Loucy (cell line): ENCODE results near the gene PHKB.

Experiments
- H2AFZ ChIP-seq: fragments of 200-600 bp; sonication (generic); 2 replicates; pipeline ENCODE4 v1.6.0; 2016; ENCODE audit warnings: antibody characterized with exemption, mild to moderate bottlenecking, low read length, moderate library complexity
- H3F3A ChIP-seq: fragments of 200-600 bp; 2 replicates; pipeline ENCODE4 v1.6.0; 2016; ENCODE audit warnings: antibody characterized with exemption, low read depth, mild to moderate bottlenecking
- H3K27me3 ChIP-seq: fragments of 200-600 bp; sonication (generic); 2 replicates; pipeline ENCODE4 v1.6.1; 2014; ENCODE audit warnings: low read length, mild to moderate bottlenecking; ENCODE audit not compliant: insufficient read depth, poor library complexity, severe bottlenecking
- H3K36me3 ChIP-seq: fragments of 200-600 bp; sonication (generic); 2 replicates; pipeline ENCODE4 v1.6.1; 2016; ENCODE audit warnings: low read length; ENCODE audit not compliant: insufficient read depth
- H3K4me1 ChIP-seq: fragments of 200-600 bp; sonication (generic); 2 replicates; pipeline ENCODE4 v1.5.1; 2014; ENCODE audit warnings: low read length, mild to moderate bottlenecking; ENCODE audit not compliant: insufficient read depth, poor library complexity, severe bottlenecking
- H3K4me2 ChIP-seq: fragments of 200-600 bp; sonication (generic); 2 replicates; pipeline ENCODE4 v1.6.0; 2014; ENCODE audit warnings: antibody characterized with exemption, low read length, low read depth, mild to moderate bottlenecking; ENCODE audit not compliant: poor library complexity, severe bottlenecking
- H3K4me3 ChIP-seq: fragments of 200-600 bp; sonication (generic); 2 replicates; pipeline ENCODE4 v1.5.1; 2014; ENCODE audit warnings: low read length, mild to moderate bottlenecking, mixed read lengths; ENCODE audit not compliant: poor library complexity, severe bottlenecking
- H3K79me2 ChIP-seq: fragments of 200-600 bp; sonication (generic); 2 replicates; pipeline ENCODE4 v1.6.1; 2014; ENCODE audit warnings: low read length; ENCODE audit not compliant: insufficient read depth
- H3K9ac ChIP-seq: fragments of 200-600 bp; sonication (generic); 2 replicates; pipeline ENCODE4 v1.6.0; 2014; ENCODE audit warnings: mild to moderate bottlenecking, low read depth, low read length, moderate library complexity; ENCODE audit not compliant: poor library complexity, severe bottlenecking
- H3K9me2 ChIP-seq: fragments of 200-600 bp; sonication (generic); replicated peaks from 2 replicates; pipeline ENCODE4 v1.6.1; 2016; ENCODE audit warnings: low read depth, low read length, mixed read lengths
- H3K9me3 ChIP-seq: fragments of 200-600 bp; sonication (generic); 2 replicates; pipeline ENCODE4 v1.6.1; 2014; ENCODE audit warnings: mild to moderate bottlenecking, antibody characterized with exemption, low read length, low read depth; ENCODE audit not compliant: insufficient read depth
- H4K20me1 ChIP-seq: fragments of 200-600 bp; sonication (generic); 2 replicates; pipeline ENCODE4 v1.6.0; 2014; ENCODE audit warnings: antibody characterized with exemption, low read length, mild to moderate bottlenecking; ENCODE audit not compliant: insufficient read depth, poor library complexity, severe bottlenecking
- CTCF ChIP-seq: fragments of 200-600 bp; sonication (generic); conservative IDR thresholded peaks from 2 replicates; pipeline ENCODE4 v1.5.1; 2014; ENCODE audit warnings: mild to moderate bottlenecking, antibody characterized with exemption, low read length
- EZH2phosphoT487 ChIP-seq: fragments of 200-600 bp; IDR thresholded peaks from 2 replicates; pipeline ENCODE4 v1.6.1; 2018; ENCODE audit warnings: antibody characterized with exemption, mild to moderate bottlenecking, moderate library complexity, borderline replicate concordance

Gene PHKB

DNA sequence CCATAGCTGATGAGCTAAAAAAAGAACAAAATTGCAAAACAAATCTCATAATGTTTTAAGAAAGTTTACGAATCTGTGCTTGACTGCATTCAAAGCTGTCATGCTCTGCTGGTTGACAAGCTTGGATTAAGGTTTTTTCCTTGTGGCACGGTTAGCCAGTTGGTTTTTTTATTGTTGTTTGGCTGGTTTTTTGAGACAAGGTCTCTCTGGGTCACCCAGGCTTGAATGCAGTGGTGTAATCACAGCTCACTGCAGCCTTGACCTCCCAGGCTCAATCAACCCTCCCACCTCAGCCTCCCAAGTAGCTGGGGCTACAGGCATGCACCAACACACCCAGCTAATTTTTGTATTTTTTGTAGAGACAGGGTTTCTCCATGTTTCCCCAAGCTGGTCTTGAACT, 45.7 kb downstream of the PHKB start:
- H3K9me3 ChIP-seq = no peaks in the 10 kb centered on the region
- H3K9me2 ChIP-seq = no peaks in the 10 kb centered on the region
- H3K9ac ChIP-seq = no peak overlapping the region
- no peaks in the 10 kb centered on the region for H4K20me1 ChIP-seq
- no peak overlapping the region for H2AFZ ChIP-seq
- peaks cover 57% of the 10 kb centered on the region; the same call in 1 of the 2 replicates for H3K36me3 ChIP-seq
- H3F3A ChIP-seq = no peaks in the 10 kb centered on the region
- H3K4me2 ChIP-seq = no peak overlapping the region
- TF ChIP-seq CTCF (no peak), EZH2phosphoT487 (no peak)
- peaks cover 4% of the 10 kb centered on the region for H3K4me1 ChIP-seq
- H3K79me2 ChIP-seq = no peaks in the 10 kb centered on the region
- no peak overlapping the region for H3K4me3 ChIP-seq
- no peaks in the 10 kb centered on the region for H3K27me3 ChIP-seq

- Histone ChIP-seq H3K79me2 (no peaks in the 10 kb centered on the region), H3F3A (no peaks in the 10 kb centered on the region), H3K9me3 (no peaks in the 10 kb centered on the region), H2AFZ (no peak overlapping the region), H3K36me3 (peaks cover 52% of the 10 kb centered on the region; the same call in 1 of the 2 replicates), H3K27me3 (no peaks in the 10 kb centered on the region), H3K4me3 (no peak overlapping the region), H3K4me2 (peak overlapping the region; percentile 10), H3K9ac (no peak overlapping the region), H4K20me1 (no peaks in the 10 kb centered on the region), H3K9me2 (no peaks in the 10 kb centered on the region), H3K4me1 (peaks cover 4% of the 10 kb centered on the region)
- TF ChIP-seq CTCF (no peak), EZH2phosphoT487 (no peak)
Measured at GRCh38 chr16:47507701-47508100, 46.6 kb downstream of the PHKB start.

GRCh38 chr16:47511882-47512281, 50.8 kb downstream of the PHKB start:
- Histone ChIP-seq H3K36me3 (peaks cover 54% of the 10 kb centered on the region; the same call in 1 of the 2 replicates), H4K20me1 (no peaks in the 10 kb centered on the region)

More at GRCh38 chr16:47511882-47512281, 50.8 kb downstream of the PHKB start:
- H3K4me1 ChIP-seq = peaks cover 4% of the 10 kb centered on the region
- H3K9me2 ChIP-seq = no peaks in the 10 kb centered on the region
- H3K4me3 ChIP-seq = no peak overlapping the region
- TF ChIP-seq CTCF (no peak), EZH2phosphoT487 (no peak)
- H3K79me2 ChIP-seq = no peaks in the 10 kb centered on the region
- no peak overlapping the region for H3K9ac ChIP-seq
- H2AFZ ChIP-seq = no peak overlapping the region
- no peaks in the 10 kb centered on the region for H3K27me3 ChIP-seq
- no peaks in the 10 kb centered on the region for H3F3A ChIP-seq
- H3K9me3 ChIP-seq = no peaks in the 10 kb centered on the region
- H3K4me2 ChIP-seq = no peak overlapping the region
